BJ (cell line): ENCODE measurements around the gene TMTC1. TPM values are rescaled to one million over a fixed set of nuclear protein-coding genes. Genes with fewer than 3 reads are reported as not detected.

Experiments
- CTCF ChIA-PET: fragments of 350-600 bp; formaldehyde crosslinking; extraction: SDS; loops from one replicate; lab custom pipeline; 2021; ENCODE audit warnings: antibody characterized with exemption, inconsistent platforms; lab: Yijun Ruan, JAX
- POLR2A ChIA-PET: fragments of 300-600 bp; sonication (Branson Sonifier 250); formaldehyde crosslinking; extraction: SDS; loops from one replicate; lab custom pipeline; 2021; ENCODE audit warnings: antibody characterized with exemption; lab: Charles Lee
- DNase-seq: peaks from one replicate; pipeline ENCODE4 v3.0.0-alpha.2; 2011; ENCODE audit warnings: low read depth
- H3K27me3 ChIP-seq: 2 replicates; pipeline ENCODE4 v1.6.0; 2011; ENCODE audit warnings: low read length; ENCODE audit not compliant: control insufficient read depth, insufficient read depth
- H3K36me3 ChIP-seq: 2 replicates; pipeline ENCODE4 v1.5.1; 2011; ENCODE audit warnings: low read length; ENCODE audit not compliant: control insufficient read depth, insufficient read depth
- H3K4me3 ChIP-seq: 2 replicates; pipeline ENCODE4 v1.5.1; 2011; ENCODE audit warnings: low read depth, mild to moderate bottlenecking, control low read depth, low read length
- polyA plus RNA-seq: library from polyadenylated mRNA; depleted of rRNA; stranded (reverse); fragments of >200 nt; gene quantifications from 2 replicates; pipeline ENCODE4 v1.2.3, GENCODE V29; 2011
- TF ChIP-seq, protein P1 (sequence below): IDR thresholded peaks from 2 replicates; pipeline ENCODE4 v1.5.1; 2011; ENCODE audit warnings: low read depth, mild to moderate bottlenecking, control low read depth, inconsistent platforms, low read length, moderate library complexity; ENCODE audit not compliant: insufficient read depth

The TMTC1 gene
- polyA plus RNA-seq, 1 experiment: 21.8 TPM

GRCh38 chr12:29662734-29663323 lies 120.9 kb downstream of the TMTC1 start:
- ChIA-PET CTCF (no interaction called here), POLR2A (no interaction called here)
- no peaks in the 10 kb centered on the region for H3K27me3 ChIP-seq
- TF ChIP-seq, protein P1, sequence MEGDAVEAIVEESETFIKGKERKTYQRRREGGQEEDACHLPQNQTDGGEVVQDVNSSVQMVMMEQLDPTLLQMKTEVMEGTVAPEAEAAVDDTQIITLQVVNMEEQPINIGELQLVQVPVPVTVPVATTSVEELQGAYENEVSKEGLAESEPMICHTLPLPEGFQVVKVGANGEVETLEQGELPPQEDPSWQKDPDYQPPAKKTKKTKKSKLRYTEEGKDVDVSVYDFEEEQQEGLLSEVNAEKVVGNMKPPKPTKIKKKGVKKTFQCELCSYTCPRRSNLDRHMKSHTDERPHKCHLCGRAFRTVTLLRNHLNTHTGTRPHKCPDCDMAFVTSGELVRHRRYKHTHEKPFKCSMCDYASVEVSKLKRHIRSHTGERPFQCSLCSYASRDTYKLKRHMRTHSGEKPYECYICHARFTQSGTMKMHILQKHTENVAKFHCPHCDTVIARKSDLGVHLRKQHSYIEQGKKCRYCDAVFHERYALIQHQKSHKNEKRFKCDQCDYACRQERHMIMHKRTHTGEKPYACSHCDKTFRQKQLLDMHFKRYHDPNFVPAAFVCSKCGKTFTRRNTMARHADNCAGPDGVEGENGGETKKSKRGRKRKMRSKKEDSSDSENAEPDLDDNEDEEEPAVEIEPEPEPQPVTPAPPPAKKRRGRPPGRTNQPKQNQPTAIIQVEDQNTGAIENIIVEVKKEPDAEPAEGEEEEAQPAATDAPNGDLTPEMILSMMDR: no peak
- no peak for DNase-seq
- no peak overlapping the region for H3K4me3 ChIP-seq
- no peaks in the 10 kb centered on the region; the same call in 1 of the 2 replicates for H3K36me3 ChIP-seq

DNA sequence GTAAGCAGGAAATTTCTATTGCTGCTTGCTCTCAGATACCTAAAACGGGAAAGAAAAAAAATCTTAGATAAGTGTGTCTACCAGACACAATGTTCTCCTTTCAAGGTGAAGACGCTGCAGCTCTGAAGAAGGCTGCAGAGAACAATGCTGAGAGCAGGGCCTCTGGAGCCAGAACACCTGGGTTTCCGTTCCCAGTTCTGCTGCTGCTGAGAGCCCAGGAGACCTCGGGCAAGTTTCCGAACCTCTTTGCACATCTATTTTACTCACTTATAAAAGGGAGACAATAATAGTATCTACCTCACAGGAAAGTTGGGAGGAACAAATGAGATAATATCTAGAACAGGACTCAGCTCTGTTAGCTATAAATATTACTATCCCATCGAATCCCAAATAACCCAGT lies 122.9 kb downstream of the TMTC1 start:
- H3K36me3 ChIP-seq: no peaks in the 10 kb centered on the region; the same call in 1 of the 2 replicates
- TF ChIP-seq, protein P1: no peak
- H3K4me3 ChIP-seq: no peak overlapping the region
- ChIA-PET POLR2A (no interaction called here), CTCF (interaction anchor here (1.0 kb wide), 1 partner anchor 12 kb away, joined by 3 read pairs; no protein-coding TSS in a partner anchor)
- DNase-seq: no peak
- H3K27me3 ChIP-seq: no peaks in the 10 kb centered on the region

DNA sequence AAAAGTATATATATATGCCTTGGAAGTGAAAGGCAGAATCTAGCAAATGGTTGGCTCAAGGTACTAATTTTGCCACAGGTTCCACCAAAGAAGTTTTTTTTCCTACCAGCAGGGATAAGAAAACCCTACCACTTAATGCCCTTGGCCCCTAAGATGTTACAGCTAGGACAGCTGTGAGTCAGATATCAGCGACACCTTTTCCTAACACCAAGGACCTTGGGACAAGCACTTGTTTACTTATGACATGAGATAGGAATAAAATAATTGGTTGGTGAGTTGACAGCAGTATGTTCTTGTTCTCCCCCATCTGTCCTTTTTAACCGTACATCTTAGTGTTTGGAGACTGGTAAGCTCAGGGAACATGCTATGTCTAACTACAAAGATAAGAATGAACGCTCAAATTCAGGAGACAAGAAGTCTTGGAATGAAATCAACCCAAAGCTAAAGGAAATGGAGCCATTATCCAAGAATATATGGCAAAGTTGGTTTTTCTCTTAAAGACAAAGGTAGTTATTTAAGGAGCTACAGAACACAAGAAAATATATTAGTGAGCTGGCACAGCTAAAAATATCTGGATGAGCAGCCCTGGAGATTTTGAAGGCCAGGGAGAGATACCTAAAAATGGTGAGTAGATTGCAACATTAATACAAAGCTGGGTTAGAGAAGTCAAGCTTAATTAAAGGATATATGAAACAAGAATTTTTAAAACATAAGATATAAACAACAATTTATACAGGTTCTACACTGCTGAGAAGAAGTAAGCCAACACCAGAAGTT lies 126.8 kb downstream of the TMTC1 start:
- Histone ChIP-seq H3K27me3 (no peaks in the 10 kb centered on the region), H3K36me3 (no peaks in the 10 kb centered on the region; the same call in 1 of the 2 replicates), H3K4me3 (no peak overlapping the region)
- ChIA-PET POLR2A (no interaction called here), CTCF (interaction anchor here (1.0 kb wide), 2 partner anchors 11 to 16 kb away, joined by 3 to 4 read pairs; no protein-coding TSS in a partner anchor)
- TF ChIP-seq, protein P1: no peak
- no peak for DNase-seq

- no peak for DNase-seq
- TF ChIP-seq, protein P1: no peak
- no peaks in the 10 kb centered on the region; the same call in 1 of the 2 replicates for H3K36me3 ChIP-seq
- H3K27me3 ChIP-seq: no peaks in the 10 kb centered on the region
- POLR2A ChIA-PET: no interaction called here
- CTCF ChIA-PET: no interaction called here
- H3K4me3 ChIP-seq: no peak overlapping the region
Observed at GRCh38 chr12:29655861-29656260, 127.9 kb downstream of the TMTC1 start.

GRCh38 chr12:29653286-29653685 lies 130.5 kb downstream of the TMTC1 start:
- no peaks in the 10 kb centered on the region for H3K27me3 ChIP-seq
- ChIA-PET CTCF (no interaction called here), POLR2A (no interaction called here)
- no peak overlapping the region for H3K4me3 ChIP-seq
- DNase-seq: no peak
- H3K36me3 ChIP-seq: no peaks in the 10 kb centered on the region
- TF ChIP-seq, protein P1: no peak
